Neural cell (in vitro differentiated cells): ENCODE results near the gene EIF2S2. TPM values are rescaled to one million over a fixed set of nuclear protein-coding genes. Genes with fewer than 3 reads are reported as not detected.
"Not testable (repeated sequence)": the region's sequence is repeated elsewhere in the genome, so short reads cannot be mapped to it uniquely, and the experiment has no call there.

Experiments used
- H2AFZ ChIP-seq: fragments of 200-600, 300-800 bp; sonication (generic), shearing (Covaris generic); 2 replicates; pipeline ENCODE4 v1.6.0; 2014; ENCODE audit warnings: low read depth, mild to moderate bottlenecking, antibody characterized with exemption, low read length, moderate library complexity
- H3F3A ChIP-seq: fragments of 200-600 bp; shearing (Covaris generic); 2 replicates; pipeline ENCODE4 v1.6.1; 2016; ENCODE audit warnings: mild to moderate bottlenecking, moderate library complexity, mixed read lengths, antibody characterized with exemption, low read length; ENCODE audit not compliant: insufficient read depth, poor library complexity, severe bottlenecking
- H3K27ac ChIP-seq: fragments of 200-600, 300-800 bp; sonication (generic), shearing (Covaris generic); 2 replicates; pipeline ENCODE4 v1.5.1; 2014; ENCODE audit warnings: mild to moderate bottlenecking, low read length, moderate library complexity
- H3K27me3 ChIP-seq: fragments of 300-800, 200-600 bp; sonication (generic), shearing (Covaris generic); 2 replicates; pipeline ENCODE4 v1.6.0; 2014; ENCODE audit warnings: mild to moderate bottlenecking, low read depth, low read length, moderate library complexity; ENCODE audit not compliant: insufficient read depth
- H3K36me3 ChIP-seq: fragments of 300-800, 200-600 bp; sonication (generic), shearing (Covaris generic); 2 replicates; pipeline ENCODE4 v1.5.1; 2014; ENCODE audit warnings: mild to moderate bottlenecking, antibody characterized with exemption, low read length, moderate library complexity; ENCODE audit not compliant: insufficient read depth
- H3K4me2 ChIP-seq: fragments of 300-800, 200-600 bp; sonication (generic), shearing (Covaris generic); 2 replicates; pipeline ENCODE4 v1.6.0; 2014; ENCODE audit warnings: mild to moderate bottlenecking, low read length
- H3K4me3 ChIP-seq: fragments of 300-800, 200-600 bp; sonication (generic), shearing (Covaris generic); 2 replicates; pipeline ENCODE4 v1.5.1; 2014; ENCODE audit warnings: mild to moderate bottlenecking, low read length, moderate library complexity
- H3K79me2 ChIP-seq: fragments of 200-600 bp; shearing (Covaris generic); replicated peaks from 2 replicates; pipeline ENCODE4 v1.6.0; 2014; ENCODE audit warnings: mild to moderate bottlenecking, low read length, moderate library complexity; ENCODE audit not compliant: insufficient read depth
- H3K9ac ChIP-seq: fragments of 300-800, 200-600 bp; sonication (generic), shearing (Covaris generic); 2 replicates; pipeline ENCODE4 v1.6.1; 2016; ENCODE audit warnings: mild to moderate bottlenecking, low read length, mixed read lengths
- H3K9me2 ChIP-seq: fragments of 200-600 bp; shearing (Covaris generic); 2 replicates; pipeline ENCODE4 v1.6.1; 2016; ENCODE audit warnings: mild to moderate bottlenecking, low read length, mixed read lengths; ENCODE audit not compliant: insufficient read depth
- H3K9me3 ChIP-seq: fragments of 200-600, 300-800 bp; sonication (generic), shearing (Covaris generic); 2 replicates; pipeline ENCODE4 v1.6.1; 2016; ENCODE audit warnings: mild to moderate bottlenecking, mixed run types, low read length, moderate library complexity, mixed read lengths
- H4K20me1 ChIP-seq: fragments of 200-600 bp; shearing (Covaris generic); 2 replicates; pipeline ENCODE4 v1.6.1; 2016; ENCODE audit warnings: mild to moderate bottlenecking, mixed run types; ENCODE audit not compliant: insufficient read depth
- MXI1 ChIP-seq: fragments of 450-650 bp; conservative IDR thresholded peaks from 2 replicates; pipeline ENCODE4 v1.6.1; 2014; ENCODE audit warnings: antibody characterized with exemption, mild to moderate bottlenecking; ENCODE audit not compliant: poor library complexity, severe bottlenecking
- polyA plus RNA-seq: library from polyadenylated mRNA; depleted of rRNA; stranded (reverse); fragments of >200 nt; gene quantifications from 2 replicates; pipeline ENCODE4 v1.2.3, GENCODE V29; 2014

Gene EIF2S2
- polyA plus RNA-seq, 1 donor from 2014 or later = 62.6 TPM

- not testable (repeated sequence) for H3K9me2 ChIP-seq, H3K27ac ChIP-seq, H3K4me2 ChIP-seq, H3K9ac ChIP-seq, H3K27me3 ChIP-seq, H3K36me3 ChIP-seq, H3K79me2 ChIP-seq, H3K4me3 ChIP-seq, H3F3A ChIP-seq, H2AFZ ChIP-seq, H4K20me1 ChIP-seq, H3K9me3 ChIP-seq
Observed at GRCh38 chr20:34135525-34136275, 23.7 kb upstream of the EIF2S2 start.

- not testable (repeated sequence) for H3K4me2 ChIP-seq, H3K9me2 ChIP-seq
Observed at GRCh38 chr20:34133365-34133860, 21.4 kb upstream of the EIF2S2 start.

DNA sequence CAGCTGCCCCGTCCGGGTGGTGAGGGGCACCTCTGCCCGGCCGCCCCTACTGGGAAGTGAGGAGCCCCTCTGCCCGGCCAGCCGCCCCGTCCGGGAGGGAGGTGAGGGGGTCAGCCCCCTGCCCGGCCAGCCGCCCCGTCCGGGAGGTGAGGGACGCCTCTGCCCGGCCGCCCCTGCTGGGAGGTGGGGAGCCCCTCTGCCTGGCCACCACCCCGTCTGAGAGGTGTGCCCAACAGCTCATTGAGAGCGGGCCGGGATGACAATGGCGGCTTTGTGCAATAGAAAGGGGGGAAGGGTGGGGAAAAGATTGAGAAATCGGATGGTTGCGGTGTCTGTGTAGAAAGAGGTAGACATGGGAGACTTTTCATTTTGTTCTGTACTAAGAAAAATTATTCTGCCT is 20.9 kb upstream of the EIF2S2 start:
- H4K20me1 ChIP-seq, H3K79me2 ChIP-seq, H3K4me3 ChIP-seq, H3K9ac ChIP-seq, H3K27me3 ChIP-seq, H3K9me3 ChIP-seq, H3F3A ChIP-seq, H3K27ac ChIP-seq, H2AFZ ChIP-seq, H3K36me3 ChIP-seq, H3K4me2 ChIP-seq, H3K9me2 ChIP-seq: not testable (repeated sequence)

More at GRCh38 chr20:34133365-34133860, 21.4 kb upstream of the EIF2S2 start:
- not testable (repeated sequence) for H3K36me3 ChIP-seq, H3K27ac ChIP-seq, H4K20me1 ChIP-seq, H3K27me3 ChIP-seq, H3F3A ChIP-seq, H3K9me3 ChIP-seq, H3K9ac ChIP-seq, H3K4me3 ChIP-seq, H2AFZ ChIP-seq, H3K79me2 ChIP-seq

GRCh38 chr20:34132491-34132890 is 20.4 kb upstream of the EIF2S2 start:
- not testable (repeated sequence) for H3F3A ChIP-seq, H3K9ac ChIP-seq, H3K9me3 ChIP-seq, H3K9me2 ChIP-seq, H3K27me3 ChIP-seq, H3K36me3 ChIP-seq, H4K20me1 ChIP-seq, H3K27ac ChIP-seq, H3K4me3 ChIP-seq, H2AFZ ChIP-seq, H3K79me2 ChIP-seq, H3K4me2 ChIP-seq

GRCh38 chr20:34131491-34131890 is 19.4 kb upstream of the EIF2S2 start:
- H3K27ac ChIP-seq = no peak overlapping the region

More at GRCh38 chr20:34131491-34131890, 19.4 kb upstream of the EIF2S2 start:
- H3F3A ChIP-seq = no peaks in the 10 kb centered on the region
- H3K9ac ChIP-seq = no peak overlapping the region
- H4K20me1 ChIP-seq = no peaks in the 10 kb centered on the region
- no peak overlapping the region for H3K4me3 ChIP-seq
- no peaks in the 10 kb centered on the region for H3K79me2 ChIP-seq
- no peak overlapping the region for H2AFZ ChIP-seq
- no peaks in the 10 kb centered on the region for H3K27me3 ChIP-seq
- H3K4me2 ChIP-seq = no peak overlapping the region
- H3K9me3 ChIP-seq = no peaks in the 10 kb centered on the region
- H3K9me2 ChIP-seq = no peaks in the 10 kb centered on the region
- no peaks in the 10 kb centered on the region for H3K36me3 ChIP-seq
- TF ChIP-seq MXI1 = no peak
